Astrocyte of the cerebellum (primary cell): ENCODE results near the gene GNB1L.

Experiments used
- DNase-seq: peaks from one replicate; pipeline ENCODE4 v3.0.0-alpha.2; 2011; ENCODE audit warnings: low read depth
- H3K4me3 ChIP-seq: 2 replicates; pipeline ENCODE4 v1.5.1; 2011; ENCODE audit warnings: mild to moderate bottlenecking, low read depth, low read length, moderate library complexity
- in situ Hi-C: cut with HindIII; loops from 2 replicates; pipeline ENCODE4 v1.10.0; 2017; ENCODE audit warnings: low sequenced_read_pairs
- TF ChIP-seq, protein P1 (sequence below): IDR thresholded peaks from 2 replicates; pipeline ENCODE4 v1.5.1; 2012; ENCODE audit warnings: low read length, low read depth, moderate library complexity, mild to moderate bottlenecking; ENCODE audit errors: missing control alignments

Gene GNB1L

DNA sequence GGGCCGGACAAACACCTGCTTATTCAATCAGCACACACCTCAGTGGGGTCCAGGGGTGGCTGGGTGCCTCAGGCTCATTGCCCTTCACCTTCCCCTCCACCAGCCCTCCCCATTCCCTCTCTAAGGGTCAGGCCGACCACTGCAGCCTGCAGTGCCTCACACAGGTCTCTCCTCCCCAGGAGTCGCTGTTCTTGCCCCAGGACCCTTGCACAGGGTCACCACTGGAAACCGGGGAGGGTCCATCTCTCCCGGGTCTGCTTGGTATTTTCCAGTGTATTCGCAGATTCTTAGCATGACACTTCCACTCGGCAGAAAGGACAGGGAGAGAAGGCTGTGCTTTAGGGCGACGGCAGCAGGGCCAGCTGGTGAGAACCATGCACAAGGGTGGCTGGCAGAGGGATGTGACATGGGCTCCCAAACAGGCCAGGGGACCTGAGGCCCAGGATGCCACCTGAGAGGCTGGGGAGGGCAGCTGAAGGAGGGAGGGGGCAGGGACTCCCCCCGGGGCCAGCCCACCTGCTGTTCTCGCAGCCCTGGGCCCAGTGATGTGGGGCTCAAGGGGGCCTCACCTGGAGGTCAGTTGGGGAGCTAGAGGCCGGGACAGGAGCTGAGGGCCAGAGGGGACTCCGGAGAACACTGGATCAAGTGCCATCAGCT is 110.2 kb downstream of the GNB1L start:
- in situ Hi-C loops, result no loop called here
- no peak for DNase-seq

DNA sequence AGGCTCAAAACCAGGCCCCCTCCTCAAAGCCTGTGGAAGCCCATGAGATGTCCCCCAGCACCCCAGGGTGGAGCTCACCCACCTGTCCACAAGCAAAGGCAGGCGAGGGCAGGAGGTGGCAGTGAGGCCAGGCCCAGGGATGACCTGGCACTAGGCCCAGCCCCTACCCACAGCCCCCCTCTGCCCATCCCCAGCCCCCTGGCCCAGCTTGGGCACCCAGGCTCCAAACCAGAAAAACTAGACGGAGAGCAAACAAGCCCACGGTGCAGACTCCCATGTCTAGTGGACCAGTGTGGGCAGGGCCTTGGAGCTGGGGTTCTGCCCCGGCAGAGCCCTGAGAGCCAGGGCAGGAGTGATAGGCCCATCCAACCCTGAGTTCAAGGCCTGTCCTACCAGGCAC is 111.0 kb downstream of the GNB1L start:
- no peak overlapping the region for H3K4me3 ChIP-seq
- in situ Hi-C loops, result no loop called here
- DNase-seq, result no peak

More for the DNA sequence above, 110.2 kb downstream of the GNB1L start:
- TF ChIP-seq, protein P1, sequence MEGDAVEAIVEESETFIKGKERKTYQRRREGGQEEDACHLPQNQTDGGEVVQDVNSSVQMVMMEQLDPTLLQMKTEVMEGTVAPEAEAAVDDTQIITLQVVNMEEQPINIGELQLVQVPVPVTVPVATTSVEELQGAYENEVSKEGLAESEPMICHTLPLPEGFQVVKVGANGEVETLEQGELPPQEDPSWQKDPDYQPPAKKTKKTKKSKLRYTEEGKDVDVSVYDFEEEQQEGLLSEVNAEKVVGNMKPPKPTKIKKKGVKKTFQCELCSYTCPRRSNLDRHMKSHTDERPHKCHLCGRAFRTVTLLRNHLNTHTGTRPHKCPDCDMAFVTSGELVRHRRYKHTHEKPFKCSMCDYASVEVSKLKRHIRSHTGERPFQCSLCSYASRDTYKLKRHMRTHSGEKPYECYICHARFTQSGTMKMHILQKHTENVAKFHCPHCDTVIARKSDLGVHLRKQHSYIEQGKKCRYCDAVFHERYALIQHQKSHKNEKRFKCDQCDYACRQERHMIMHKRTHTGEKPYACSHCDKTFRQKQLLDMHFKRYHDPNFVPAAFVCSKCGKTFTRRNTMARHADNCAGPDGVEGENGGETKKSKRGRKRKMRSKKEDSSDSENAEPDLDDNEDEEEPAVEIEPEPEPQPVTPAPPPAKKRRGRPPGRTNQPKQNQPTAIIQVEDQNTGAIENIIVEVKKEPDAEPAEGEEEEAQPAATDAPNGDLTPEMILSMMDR, result no peak
- H3K4me3 ChIP-seq, result no peak overlapping the region

DNA sequence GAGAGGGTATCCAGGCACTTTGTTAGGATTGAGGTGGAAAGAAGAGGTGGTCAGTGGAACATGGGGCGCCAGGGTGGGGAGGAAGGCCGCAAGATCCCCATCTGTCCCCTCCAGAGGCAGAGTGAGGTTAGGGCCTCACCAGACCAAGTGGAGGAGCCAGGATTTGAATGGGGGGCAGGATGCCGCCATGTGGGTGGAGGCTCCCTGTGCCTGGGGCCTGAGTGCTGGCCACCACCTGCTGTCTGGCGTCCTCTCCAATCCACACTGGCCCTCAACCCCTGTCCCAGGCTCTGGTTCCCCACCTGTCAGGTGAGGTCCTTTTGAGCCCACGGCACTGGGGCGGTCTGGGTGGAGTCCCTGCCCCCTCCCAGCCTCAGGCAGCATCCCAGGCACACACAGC is 111.6 kb downstream of the GNB1L start:
- DNase-seq, result no peak
- TF ChIP-seq, protein P1, result no peak
- in situ Hi-C loops, result no loop called here
- no peak overlapping the region for H3K4me3 ChIP-seq

More for the DNA sequence above, 111.0 kb downstream of the GNB1L start:
- TF ChIP-seq, protein P1, result no peak

DNA sequence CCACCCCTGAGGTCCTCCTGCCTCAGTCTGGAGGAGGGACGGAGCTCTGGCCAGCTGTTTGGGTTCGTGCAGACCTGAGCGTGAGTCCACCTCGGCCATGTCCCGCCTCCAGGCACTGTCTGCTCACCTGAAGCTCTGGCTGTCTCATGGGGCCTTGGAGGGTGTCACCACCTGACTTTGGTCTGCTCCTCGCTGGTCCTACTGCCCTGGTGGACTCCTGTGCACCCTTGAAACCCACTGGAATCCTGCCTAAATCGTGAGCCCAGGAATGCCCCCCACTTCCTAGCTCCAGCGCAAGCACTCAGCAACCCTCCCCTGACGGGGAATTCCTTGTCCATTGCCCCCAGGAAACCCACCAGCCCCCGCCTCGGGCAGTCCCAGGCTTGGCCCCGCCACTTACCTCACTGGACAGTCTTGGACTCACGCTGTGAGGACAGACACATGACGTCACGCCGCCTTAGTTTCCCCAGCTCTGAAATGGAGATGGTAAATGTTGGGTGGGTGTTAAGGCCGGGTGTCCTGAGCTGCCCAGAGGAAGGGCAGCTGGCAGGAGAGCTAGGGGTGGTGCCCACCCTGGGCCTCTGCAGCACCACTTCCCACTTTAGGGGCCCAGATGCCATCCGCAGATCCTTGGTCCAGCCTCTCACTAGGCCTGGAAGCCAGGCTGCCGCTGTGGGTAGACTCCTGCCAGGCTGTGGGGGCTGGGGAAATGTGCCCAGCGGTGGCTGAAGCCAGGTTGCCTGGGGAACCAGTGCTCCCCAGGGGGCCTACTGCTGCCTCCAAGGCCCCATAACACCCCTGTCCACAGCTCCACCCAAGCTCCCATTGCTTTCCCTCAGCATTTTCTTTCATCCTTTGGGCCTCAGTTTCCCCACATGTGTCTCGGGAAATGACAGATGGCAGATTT is 112.3 kb downstream of the GNB1L start:
- DNase-seq, result no peak
- H3K4me3 ChIP-seq, result no peak overlapping the region
- in situ Hi-C loops, result no loop called here
- TF ChIP-seq, protein P1, result no peak

DNA sequence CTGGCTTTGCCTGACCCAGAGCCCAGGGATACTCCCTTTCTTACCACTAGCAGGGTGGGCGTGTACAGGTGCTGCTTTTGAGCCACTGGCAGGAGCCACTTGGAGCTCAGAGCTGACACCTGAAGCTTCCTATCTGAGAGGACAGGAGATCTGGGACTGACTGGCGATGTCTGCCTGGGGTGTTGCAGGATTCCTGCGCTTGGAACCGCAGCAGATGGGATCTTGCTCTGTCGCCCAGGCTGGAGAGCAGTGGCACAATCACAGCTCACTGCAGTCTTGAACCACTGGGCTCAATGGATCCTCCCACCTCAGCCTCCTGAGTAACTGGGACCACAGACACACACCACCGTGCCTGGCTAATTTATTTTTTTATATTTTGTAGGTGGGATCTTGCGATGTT is 113.6 kb downstream of the GNB1L start:
- H3K4me3 ChIP-seq, result no peak overlapping the region
- in situ Hi-C loops, result no loop called here
- no peak for DNase-seq
- TF ChIP-seq, protein P1, result no peak

DNA sequence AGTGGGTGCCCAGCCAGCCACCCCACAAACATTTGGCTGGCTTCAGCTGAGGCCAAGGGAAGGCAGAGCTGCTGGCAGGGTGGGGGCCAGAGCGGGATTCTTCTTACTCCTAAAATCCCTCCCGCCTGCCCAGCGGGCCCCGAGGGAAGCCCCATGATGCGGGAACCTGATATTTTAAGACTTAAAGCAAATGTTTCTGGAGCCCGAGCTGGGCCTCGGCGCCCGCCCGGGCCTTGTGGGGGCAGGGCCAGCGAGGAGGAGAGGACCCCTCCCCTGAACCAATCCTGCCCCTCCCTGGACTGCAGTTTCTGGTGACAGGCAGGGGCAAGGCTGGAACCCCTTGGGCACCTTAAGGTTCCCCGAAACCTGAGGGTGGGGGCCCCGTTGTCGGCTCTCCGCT is 114.1 kb downstream of the GNB1L start:
- DNase-seq, result no peak
- TF ChIP-seq, protein P1, result no peak
- H3K4me3 ChIP-seq, result no peak overlapping the region
- in situ Hi-C loops, result no loop called here
